HG03064 (cell line): Measurements from ENCODE around the gene FES.
"Not testable (repeated sequence)": the region's sequence is repeated elsewhere in the genome, so short reads cannot be mapped to it uniquely, and the experiment has no call there.

Source experiments
- ATAC-seq: cut with Tn5 transposase; IDR thresholded peaks from one replicate; pipeline ENCODE4 v1.9.1; 2021; ENCODE audit warnings: low read depth; ENCODE audit not compliant: unreplicated experiment

Gene FES

DNA sequence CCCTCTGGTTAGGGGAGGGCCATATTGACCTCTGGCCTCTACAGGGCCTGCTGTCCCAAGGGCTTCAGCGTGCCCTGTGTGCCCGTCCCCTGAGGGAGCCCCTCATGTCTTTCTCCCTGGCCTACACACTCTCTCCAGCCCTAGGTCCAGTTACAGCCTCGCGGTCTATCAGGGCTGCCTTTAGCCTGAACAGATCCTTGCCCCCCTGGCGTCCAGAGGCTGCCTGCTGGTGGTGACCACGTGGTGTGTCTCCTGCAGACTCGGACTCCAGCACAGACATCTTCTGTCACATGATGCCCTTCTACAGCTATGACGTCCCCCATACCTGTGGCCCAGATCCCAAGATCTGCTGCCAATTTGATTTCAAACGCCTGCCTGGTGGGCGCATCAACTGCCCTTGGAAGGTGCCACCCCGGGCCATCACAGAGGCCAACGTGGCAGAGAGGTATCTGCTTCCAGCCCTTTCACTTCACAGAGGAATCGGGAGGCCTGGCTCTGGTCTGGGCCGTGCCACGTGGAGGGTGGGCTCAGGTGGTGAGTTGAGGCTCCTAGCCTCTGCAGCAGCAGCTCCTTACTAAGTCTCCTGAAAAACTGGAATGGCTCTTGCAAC lies 22.9 kb downstream of the FES start:
- ATAC-seq = no peak

GRCh38 chr15:90907838-90908507 lies 23.7 kb downstream of the FES start:
- no peak for ATAC-seq

DNA sequence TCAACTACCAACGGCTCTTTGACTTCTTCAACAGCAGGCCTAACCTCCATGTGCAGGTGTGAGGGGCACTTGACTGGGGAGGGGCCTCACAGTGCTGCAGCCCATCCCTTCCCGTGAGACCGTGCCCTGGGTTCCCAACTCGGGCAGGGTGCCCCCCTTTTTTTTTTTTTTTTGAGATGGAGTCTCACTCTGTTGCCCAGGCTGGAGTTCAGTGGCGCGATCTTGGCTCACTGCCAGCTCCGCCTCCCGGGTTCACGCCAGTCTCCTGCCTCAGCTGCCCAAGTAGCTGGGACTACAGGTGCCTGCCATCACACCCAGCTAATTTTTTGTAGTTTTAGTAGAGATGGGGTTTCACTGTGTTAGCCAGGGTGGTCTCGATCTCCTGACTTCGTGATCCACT lies 25.1 kb downstream of the FES start:
- ATAC-seq = not testable (repeated sequence)

DNA sequence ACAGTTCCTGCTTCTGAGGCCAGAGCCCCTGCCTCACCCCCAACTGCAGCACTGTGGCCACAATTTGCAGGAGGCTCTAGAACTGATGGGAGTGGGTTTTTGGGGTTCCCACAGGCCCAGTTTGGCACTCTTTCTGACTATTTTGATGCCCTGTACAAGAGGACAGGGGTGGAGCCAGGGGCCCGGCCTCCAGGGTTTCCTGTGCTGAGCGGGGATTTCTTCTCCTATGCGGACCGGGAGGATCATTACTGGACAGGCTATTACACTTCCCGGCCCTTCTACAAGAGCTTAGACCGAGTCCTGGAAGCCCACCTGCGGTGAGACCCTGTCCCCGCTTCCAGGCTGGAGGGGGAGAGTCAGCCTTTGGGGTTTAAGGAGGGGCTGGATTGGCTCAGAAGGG lies 25.7 kb downstream of the FES start:
- ATAC-seq = no peak

DNA sequence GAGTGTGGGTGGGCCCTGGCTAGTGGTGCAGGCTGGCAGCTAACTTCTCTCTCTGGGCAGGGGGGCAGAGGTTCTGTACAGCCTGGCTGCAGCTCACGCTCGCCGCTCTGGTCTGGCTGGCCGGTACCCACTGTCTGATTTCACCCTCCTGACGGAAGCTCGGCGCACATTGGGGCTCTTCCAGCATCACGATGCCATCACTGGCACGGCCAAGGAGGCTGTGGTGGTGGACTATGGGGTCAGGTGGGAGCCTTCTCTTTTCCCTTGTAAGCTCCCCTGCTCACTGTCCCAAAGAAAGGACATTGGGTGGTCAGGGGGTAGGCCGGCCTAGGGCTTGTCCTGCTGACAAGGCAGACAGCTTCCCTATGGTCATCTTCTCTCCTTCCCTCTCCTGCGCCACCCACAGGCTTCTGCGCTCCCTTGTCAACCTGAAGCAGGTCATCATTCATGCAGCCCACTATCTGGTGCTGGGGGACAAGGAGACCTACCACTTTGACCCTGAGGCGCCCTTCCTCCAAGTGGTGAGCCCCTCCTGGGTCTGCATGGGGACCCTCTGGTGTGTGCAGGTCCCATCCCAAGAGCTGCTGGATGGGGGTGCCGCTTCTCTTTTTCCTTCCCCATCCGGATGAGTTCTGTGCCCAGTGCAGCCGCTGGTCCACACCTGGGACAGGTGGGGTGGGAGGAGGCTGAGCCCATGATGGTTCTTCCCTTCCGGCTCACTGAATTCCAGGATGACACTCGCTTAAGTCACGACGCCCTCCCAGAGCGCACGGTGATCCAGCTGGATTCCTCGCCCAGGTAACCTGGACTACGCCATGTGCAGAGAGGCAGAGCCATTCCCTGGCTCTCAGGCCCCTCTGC lies 26.4 kb downstream of the FES start:
- ATAC-seq = no peak

DNA sequence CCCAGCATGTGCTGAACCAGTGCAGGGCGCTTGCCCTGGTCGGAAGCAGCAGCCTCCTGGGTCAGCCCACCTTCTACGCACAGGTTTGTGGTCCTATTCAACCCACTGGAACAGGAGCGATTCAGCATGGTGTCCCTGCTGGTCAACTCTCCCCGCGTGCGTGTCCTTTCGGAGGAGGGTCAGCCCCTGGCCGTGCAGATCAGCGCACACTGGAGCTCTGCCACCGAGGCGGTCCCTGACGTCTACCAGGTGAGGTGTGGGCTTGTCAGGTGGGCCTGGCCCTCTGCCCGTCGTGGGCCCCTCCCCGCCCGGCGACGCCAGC lies 27.0 kb downstream of the FES start:
- ATAC-seq = no peak

DNA sequence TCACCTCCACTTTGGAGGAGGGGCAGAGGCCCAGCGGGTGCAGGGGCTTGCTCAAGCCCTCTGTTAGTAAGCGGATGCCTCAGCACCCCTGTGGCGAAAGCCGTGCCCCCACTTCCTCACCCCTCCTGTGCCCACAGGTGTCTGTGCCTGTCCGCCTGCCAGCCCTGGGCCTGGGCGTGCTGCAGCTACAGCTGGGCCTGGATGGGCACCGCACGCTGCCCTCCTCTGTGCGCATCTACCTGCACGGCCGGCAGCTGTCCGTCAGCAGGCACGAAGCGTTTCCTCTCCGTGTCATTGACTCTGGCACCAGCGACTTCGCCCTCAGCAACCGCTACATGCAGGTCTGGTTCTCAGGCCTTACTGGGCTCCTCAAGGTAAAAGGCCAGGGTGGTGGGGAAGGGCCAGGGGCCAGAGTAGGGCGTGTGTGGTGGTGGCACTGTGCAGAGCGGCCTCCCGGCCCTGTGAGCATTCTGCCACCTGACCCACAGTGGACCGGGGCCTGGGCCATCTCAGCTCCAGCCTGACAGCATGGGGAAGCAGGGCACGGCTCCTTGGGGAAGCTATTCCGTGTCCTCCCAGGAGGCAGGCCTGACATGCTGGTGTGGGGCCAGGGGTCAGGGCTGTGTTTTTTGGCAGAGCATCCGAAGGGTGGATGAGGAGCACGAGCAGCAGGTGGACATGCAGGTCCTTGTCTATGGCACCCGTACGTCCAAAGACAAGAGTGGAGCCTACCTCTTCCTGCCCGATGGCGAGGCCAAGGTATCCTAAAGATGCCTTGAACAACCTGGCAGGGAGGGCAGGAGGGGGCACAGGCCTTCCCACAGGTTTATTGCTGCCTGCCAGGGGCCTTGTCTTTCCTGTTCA lies 27.8 kb downstream of the FES start:
- ATAC-seq = no peak

DNA sequence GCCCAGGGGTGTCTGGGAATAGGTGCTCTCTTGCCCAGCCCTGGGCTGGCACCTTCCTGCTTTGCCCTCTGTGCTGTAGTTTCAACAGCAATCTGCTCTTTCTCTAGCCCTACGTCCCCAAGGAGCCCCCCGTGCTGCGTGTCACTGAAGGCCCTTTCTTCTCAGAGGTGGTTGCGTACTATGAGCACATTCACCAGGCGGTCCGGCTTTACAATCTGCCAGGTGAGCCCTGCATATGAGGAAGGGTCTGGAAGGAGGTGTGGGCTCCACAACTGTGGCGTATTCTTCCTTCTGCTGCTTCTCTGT lies 28.4 kb downstream of the FES start:
- ATAC-seq = no peak

- no peak for ATAC-seq
These were observed 29.2 kb downstream of the FES start for GRCh38 chr15:90913398-90913944.

DNA sequence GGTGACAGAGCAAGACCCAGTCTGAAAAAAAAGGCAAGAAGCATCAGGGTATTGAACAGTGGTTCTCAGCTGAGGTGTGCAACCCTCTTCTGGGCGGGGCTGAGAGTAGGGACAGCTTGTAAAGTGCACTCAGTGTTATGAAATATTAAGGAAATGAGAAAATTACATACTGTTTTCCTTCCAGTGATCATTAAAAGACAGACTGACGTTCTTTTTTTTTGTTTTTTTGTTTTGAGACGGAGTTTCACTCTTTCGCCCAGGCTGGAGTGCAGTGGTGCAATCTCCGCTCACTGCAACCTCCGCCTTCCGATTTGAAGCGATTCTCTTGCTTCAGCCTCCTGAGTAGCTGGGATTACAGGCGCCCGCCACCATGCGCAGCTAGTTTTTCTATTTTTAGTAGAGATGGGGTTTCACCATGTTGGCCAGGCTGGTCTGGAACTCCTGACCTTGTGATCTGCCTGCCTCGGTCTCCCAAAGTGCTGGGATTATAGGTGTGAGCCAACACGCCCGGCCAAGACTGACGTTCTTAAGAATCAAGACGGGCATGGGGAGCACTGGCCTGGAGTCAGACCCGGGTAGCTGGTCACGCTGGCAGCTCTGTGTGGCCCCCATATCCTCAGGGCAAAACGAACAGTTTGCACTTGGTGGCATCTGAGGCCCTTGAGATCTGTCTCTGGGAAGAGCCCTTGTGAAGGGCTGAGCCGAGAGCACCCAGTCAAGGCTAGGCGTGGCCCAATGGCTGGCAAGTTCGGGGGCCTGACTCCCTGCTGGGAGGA lies 30.2 kb downstream of the FES start:
- no peak for ATAC-seq

DNA sequence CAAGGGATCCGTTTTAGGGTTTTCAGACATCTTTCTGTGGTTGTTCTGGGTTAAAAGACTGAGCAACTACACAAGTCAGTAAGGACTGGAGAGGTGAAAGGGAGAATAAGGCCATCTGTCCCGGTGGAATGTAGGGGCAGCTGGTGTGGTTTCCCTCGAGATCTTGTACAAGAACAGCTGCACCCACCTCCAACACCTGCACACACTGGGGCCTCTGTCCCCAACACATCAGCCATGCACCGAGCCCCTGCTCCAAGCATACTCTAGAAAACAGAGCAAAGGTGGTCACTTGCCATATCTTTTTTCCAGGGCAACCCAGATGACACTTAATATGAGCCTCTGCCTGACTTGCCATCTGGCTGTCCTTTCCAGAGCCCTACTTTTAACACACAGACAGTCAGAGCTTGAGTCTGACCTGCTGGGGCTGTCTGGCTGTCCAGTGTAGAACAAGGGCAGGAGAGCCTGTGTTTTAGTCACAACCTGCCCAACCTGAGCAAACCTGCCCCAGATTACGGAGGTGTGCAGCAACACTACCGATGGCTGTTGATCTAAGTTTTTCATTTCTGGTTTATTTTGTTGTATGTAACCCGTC lies 31.0 kb downstream of the FES start:
- ATAC-seq = no peak

GRCh38 chr15:90915808-90916440 lies 31.6 kb downstream of the FES start:
- ATAC-seq = no peak

- no peak for ATAC-seq
These were observed 32.2 kb downstream of the FES start for GRCh38 chr15:90916461-90916860.

GRCh38 chr15:90917569-90917968 lies 33.3 kb downstream of the FES start:
- no peak for ATAC-seq

- ATAC-seq = no peak
These were observed 33.9 kb downstream of the FES start for GRCh38 chr15:90918034-90918788.

GRCh38 chr15:90918835-90919234 lies 34.5 kb downstream of the FES start:
- ATAC-seq = no peak

DNA sequence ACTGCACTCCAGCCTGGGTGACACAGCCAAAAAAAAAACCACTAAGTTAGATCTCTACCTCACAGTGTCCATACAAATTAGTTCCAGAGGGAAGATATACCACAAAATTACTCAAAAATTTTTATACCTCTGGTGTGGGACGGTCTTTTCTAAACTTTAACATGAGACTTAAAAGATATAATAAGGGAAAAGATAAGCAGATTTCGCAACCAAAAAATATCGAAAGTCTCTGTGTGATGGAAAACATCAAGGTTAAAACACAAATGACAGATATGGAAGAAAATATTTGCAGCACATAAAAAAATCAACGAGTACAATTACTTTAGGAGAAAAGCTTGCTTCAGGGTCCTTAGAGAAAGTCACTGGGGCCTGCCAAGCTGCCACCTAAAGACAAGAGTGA lies 37.6 kb downstream of the FES start:
- ATAC-seq = no peak

GRCh38 chr15:90922712-90923322 lies 38.5 kb downstream of the FES start:
- peak; percentile 84 for ATAC-seq
